ENCODE measurements around the gene S100A5.
"Not testable (repeated sequence)": the region's sequence is repeated elsewhere in the genome, so short reads cannot be mapped to it uniquely, and the experiment has no call there.

S100A5 gene

GRCh38 chr1:153566414-153567371 is 26.0 kb upstream of the S100A5 start:
- DNase-seq (ENCODE audit: low spot score): peak; percentile 93

- DNase-seq (ENCODE audit: low spot score): peak; percentile 73
Observed at GRCh38 chr1:153565529-153566374, 25.0 kb upstream of the S100A5 start, which contains the start of gene S100A2. TSS of gene S100A2 (minus strand) at chr1:153565844. CDS start at chr1:153563877, 1,967 bp downstream.

DNA sequence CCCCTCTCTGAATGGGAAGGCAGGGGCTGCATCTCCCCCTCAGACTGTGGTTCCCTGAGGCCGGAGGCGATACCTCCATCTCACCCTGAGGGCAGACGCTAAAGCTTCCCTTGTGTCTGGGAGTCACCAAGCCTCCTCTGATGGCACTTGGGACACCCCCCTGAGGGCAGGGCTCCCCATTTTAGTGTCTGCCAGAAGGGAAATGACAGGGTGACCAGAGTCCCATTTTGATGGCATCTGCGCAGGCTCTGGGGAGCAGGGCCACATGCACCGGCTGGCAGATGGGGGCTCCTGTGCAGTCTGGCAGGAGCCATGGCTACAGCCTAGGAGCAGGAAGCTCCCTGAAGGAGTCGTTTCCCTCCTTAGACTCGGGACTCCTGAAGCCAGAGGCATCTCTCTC is 23.3 kb upstream of the S100A5 start:
- DNase-seq (ENCODE audit: low spot score): no peak

DNA sequence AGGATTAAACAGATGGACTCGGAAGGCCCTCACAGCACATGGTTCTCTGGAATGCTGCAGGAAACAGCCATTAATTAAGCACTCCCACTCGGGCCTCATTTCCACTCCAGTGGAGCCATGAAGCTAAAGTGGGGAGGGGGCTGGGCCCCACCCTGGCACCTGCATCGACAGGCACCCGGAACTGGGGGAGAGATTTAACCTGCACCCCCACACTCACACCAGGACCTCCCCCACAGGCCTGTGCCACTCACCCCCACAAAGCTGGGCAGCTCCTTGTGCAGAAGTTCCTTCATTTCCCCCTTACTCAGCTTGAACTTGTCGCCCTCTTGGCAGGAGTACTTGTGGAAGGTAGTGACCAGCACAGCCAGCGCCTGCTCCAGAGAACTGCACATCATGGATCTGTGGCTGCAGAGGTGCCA is 22.8 kb upstream of the S100A5 start:
- no peak for DNase-seq (ENCODE audit: low spot score)

DNA sequence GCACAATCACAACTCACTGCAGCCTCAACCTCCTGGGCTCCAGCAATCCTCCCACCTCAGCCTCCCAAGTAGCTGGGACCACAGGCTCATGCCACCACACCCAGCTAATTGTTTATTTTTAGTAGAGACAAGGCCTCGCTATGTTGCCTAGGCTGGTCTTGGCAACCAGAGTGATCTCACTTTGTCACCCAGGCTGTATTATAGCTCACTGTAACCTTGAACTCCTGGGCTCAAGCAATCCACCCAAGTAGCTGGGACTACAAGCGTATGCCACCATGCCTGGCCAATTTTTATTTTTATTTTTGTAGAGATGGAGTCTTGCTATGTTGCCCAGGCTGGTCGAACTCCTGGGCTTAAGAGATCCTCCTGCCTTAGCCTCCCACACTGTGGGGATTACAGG is 21.3 kb upstream of the S100A5 start:
- DNase-seq (ENCODE audit: low spot score): not testable (repeated sequence)

- no peak for DNase-seq (ENCODE audit: low spot score)
Observed at GRCh38 chr1:153561466-153561985, 20.8 kb upstream of the S100A5 start.

- DNase-seq (ENCODE audit: low spot score): no peak
Observed at GRCh38 chr1:153560771-153561465, 20.2 kb upstream of the S100A5 start.

DNA sequence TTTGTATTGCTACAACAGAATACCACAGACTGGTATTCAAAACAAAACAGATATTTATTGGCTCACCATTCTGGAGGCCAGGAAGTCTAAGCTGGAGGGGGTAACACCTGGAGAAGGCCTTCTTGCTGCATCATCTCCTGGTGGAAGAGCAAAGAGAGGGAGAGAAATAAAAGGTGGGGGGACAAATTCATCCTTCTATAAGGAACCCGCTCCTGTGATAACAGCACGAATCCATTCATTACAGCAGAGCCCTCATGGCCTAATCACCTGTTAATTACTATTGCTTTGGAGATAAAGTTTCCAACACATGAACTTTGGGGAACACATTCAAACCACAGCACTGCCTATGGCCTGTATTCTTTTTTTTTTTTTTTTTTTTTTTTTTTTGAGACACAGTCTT is 19.5 kb upstream of the S100A5 start:
- no peak for DNase-seq (ENCODE audit: low spot score)

DNA sequence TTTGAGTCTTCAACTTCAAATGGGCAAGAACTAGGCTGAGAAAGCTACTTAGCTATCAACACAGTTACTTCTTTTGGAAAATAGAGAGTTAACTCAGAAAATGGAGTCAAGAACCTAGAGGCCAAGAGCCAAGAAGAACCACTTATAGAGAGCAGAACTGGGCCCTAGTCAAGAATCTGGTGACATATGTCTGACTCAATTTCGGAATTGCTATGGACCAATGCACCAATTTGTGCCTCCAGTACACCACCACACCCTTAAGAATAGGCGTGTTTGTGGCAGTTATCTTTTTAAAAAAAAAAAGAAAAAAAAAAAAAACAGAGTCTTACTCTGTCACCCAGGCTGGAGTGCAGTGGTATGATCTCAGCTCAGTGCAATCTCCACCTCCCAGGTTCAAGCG is 17.1 kb upstream of the S100A5 start:
- DNase-seq (ENCODE audit: low spot score): no peak

DNA sequence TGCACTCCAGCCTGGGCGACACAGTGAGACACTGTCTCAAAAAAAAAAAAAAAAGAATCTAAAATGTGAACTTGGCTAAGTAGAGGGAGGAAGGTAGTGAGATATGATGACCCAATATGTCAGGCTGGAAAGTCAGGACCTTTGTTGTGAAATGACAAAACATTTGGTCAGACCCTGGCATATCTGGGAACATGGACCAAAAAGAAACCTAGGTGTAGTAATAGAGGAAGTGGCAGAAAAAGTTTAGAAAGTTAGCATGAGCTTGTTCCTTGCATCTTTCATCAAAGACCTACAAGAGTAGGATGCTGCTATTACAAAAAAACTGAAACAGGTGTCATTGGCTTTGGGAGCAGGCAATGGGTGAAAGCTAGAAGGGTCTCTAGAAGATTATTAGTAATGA is 15.6 kb upstream of the S100A5 start:
- no peak for DNase-seq (ENCODE audit: low spot score)

DNA sequence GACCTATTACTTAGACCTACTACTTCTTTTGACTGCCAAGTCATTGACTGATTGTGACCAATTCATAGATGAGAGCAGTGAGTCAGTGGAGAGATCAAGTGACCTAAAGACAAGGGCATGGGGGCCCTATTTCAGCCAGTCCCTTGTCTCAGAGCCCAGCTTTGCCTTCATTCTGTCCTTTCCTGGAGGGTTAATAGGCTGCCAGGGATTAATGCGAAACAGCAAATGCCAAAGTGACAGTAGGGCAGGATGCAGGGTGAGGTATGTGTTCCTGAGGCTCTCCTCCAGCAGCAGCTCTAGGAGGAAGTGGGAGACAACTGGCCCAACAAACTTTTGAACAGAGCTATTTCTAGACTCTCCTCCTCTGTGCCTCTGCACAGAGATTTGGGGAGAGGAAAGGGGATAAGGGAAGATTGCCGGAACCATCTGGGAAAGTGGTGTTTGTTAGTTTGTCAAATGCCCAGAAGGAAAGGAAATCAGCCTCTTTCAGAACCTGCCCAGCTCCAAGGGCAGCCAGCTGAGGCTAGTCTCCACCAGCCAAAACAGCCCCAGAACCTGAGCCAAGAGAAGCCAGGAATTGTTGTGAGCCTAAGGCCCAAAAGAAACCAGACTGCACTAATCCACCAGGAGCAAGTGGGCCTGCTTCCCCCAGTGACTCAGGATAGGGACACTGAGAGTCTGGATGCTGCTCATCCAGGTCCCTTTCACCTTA is 13.3 kb upstream of the S100A5 start:
- DNase-seq (ENCODE audit: low spot score): no peak

DNA sequence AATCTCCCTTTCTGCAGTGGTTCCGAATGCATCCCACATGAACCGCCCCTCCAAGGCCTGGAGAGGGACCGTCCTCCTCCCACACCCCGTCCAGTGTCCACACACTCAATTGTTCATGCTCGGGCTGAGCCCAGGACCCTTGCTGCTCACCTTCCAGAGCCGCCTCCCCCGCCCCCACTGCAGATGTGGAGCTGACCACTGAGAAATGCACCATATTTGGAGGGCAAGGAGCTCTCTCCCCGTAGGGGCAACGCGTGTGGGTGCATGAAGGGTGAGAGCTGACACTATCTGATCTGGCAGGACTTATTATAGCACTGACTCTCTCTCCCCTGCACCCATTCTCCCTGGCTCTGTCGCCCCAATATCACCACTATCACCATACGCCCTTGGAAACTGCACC is 12.4 kb upstream of the S100A5 start:
- peak; percentile 30 for DNase-seq (ENCODE audit: low spot score)

GRCh38 chr1:153552335-153552734 is 11.6 kb upstream of the S100A5 start:
- no peak for DNase-seq (ENCODE audit: low spot score)

- DNase-seq (ENCODE audit: low spot score): no peak
Observed at GRCh38 chr1:153550827-153551500, 10.2 kb upstream of the S100A5 start.

DNA sequence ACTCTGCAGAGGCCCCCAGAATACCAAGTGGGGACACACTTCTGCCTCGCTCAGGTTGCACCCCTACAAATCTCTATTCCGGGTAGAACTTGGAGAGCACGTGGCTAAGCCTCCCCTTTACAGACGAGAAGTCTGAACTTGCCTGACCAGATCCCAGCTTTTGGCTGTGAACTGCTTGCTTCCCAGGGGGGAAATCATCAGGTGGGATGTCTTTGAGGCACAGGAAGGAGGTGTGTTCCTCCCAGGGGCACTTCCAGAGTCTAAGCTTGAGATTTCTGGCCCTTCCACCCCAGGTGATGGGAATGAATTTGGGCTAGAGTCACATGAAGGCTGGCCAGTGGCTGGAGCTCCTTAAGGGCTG is 9.6 kb upstream of the S100A5 start:
- no peak for DNase-seq (ENCODE audit: low spot score)

DNA sequence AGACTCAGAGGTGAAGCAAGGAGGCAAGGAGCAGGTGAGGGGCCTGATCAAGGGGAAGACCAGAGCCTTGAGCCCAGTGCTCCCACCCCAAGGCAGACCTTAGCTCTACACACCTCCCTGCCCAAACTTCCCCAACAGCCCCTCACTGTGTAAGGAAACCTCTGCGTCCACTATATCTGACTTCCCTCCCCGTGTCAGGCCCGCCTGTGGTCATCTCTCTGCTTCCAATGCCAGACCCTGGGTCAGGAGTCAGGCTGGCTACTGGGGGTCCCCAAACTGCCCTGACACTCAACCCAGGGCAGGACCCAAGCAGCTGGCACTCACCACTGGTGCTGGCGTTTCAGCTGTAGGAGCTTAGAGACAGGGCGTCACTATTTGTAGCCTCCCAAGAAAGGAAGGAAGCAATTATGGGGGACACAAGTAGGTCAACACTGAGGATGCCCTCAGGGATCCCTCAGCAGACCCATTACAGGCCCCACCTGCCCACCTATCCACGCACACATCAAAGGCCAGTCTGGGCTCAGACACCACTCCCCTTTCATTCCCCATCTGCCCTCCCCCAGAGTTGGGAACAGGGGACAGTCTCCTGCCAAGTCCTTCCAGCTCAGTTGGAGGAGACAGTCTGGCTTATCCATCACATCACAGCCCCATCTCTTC is 9.1 kb upstream of the S100A5 start:
- DNase-seq (ENCODE audit: low spot score): no peak

- DNase-seq (ENCODE audit: low spot score): no peak
Observed at GRCh38 chr1:153548722-153549688, 8.3 kb upstream of the S100A5 start, which contains the start of gene S100A3. TSS of gene S100A3 (minus strand) at chr1:153549258. CDS start at chr1:153548485, 773 bp downstream.

DNA sequence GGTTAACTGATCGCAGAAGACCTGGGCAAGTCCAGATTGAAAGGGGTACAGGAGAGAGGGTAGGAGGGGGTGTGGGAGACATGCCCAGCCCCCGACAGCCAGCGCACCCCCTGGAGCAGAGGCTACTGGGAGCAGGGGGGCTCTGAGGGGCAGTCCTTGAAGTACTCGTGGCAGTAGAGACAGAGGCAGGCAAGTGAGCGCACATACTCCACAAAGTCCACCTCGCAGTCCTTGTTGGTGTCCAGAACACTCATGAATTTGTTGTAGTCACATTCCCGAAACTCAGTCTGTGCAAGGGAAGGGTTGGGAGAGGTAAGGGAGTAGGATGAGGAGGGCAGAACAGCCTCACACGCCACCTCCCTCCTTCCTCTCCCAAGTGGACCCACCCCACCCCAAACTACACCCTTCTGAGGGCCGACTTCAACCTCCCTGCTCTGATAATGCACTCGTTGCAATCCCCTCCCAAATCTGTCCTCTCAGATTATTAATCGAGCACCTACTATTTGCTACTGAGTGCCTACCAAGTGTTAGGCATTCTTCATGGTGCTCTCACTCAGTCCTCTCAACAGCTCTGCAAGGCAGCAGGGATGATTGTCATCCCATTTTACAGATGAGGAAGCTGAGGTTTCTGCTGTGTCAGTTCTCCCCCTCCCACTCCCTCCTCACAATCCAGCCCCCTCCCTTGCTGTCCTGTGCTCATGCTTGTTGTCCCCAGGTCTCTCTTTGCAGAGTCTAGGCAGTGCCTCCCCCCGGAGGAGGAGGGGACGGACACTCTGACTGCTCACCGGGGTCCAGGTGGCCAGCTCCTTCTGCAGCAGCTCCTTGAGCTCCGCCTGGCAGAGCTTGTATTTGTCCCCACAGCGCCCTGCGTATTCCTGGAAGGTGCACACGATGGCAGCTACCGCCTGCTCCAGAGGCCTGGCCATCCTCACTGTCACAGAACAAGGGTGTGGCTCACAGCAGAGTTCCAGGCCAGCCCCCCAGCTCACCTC is 7.1 kb upstream of the S100A5 start:
- peak; percentile 51 for DNase-seq (ENCODE audit: low spot score)
